GM12878 (cell line): ENCODE results near the gene LCE1F. TPM values are rescaled to one million over a fixed set of nuclear protein-coding genes. Genes with fewer than 3 reads are reported as not detected.

Experiments used
- ATAC-seq: fragments of 200-7000 bp; cut with Tn5 transposase; 3 replicates; pipeline ENCODE4 v1.9.1; 2020; ENCODE audit warnings: mild to moderate bottlenecking, moderate library complexity
- BruUV-seq: library from RNA; stranded (reverse); fragments of 400-500 nt; replicated peaks from 2 replicates; lab custom pipeline; 2021; lab: Mats Ljungman, UMichigan
- CTCF ChIA-PET: fragments of 300-600 bp; sonication (Branson Sonifier 250); formaldehyde crosslinking; extraction: SDS; loops from one replicate; lab custom pipeline; 2021; ENCODE audit warnings: inconsistent platforms; lab: Yijun Ruan, JAX
- POLR2A ChIA-PET: fragments of 350-600 bp; formaldehyde crosslinking; extraction: SDS; loops from one replicate; lab custom pipeline; 2021; ENCODE audit warnings: inconsistent platforms; lab: Charles Lee
- RAD21 ChIA-PET: fragments of 300-600 bp; sonication (Branson Sonifier 250); formaldehyde crosslinking; loops from one replicate; lab custom pipeline; 2023; ENCODE audit warnings: antibody characterized with exemption; ENCODE audit not compliant: unreplicated experiment; lab: Charles Lee
- SMC1A ChIA-PET: fragments of 300-600 bp; sonication (Branson Sonifier 250); formaldehyde crosslinking; loops from one replicate; lab custom pipeline; 2023; ENCODE audit not compliant: unreplicated experiment, uncharacterized antibody; lab: Charles Lee
- DNase-seq: peaks from one replicate; pipeline ENCODE4 v3.0.0-alpha.2; 2011; ENCODE audit warnings: low read depth, low spot score
- FAIRE-seq: peaks from 3 replicates; lab custom pipeline; 2011; peaks lifted over from hg19 to GRCh38; lab: Jason Lieb, UNC
- H2AFZ ChIP-seq: 2 replicates; pipeline ENCODE4 v1.6.0; 2011; ENCODE audit warnings: low read depth, low read length, control low read depth; ENCODE audit not compliant: control insufficient read depth
- H3K27ac ChIP-seq: 2 replicates; pipeline ENCODE4 v1.5.1; 2011; ENCODE audit warnings: control low read depth; ENCODE audit not compliant: control insufficient read depth, insufficient read depth
- H3K27me3 ChIP-seq, 2 experiments: replicated peaks in 1 of 2; 2 replicates each; pipeline versions ENCODE4 v1.6.0 to v1.6.1; 2011; ENCODE audit warnings: low read length in 1 of 2; ENCODE audit not compliant: control insufficient read depth in 2 of 2, insufficient read depth in 2 of 2
- H3K36me3 ChIP-seq, 2 experiments: 2 replicates each; pipeline ENCODE4 v1.5.1; 2011; ENCODE audit warnings: low read length in 1 of 2; ENCODE audit not compliant: control insufficient read depth in 2 of 2, insufficient read depth in 2 of 2
- H3K4me1 ChIP-seq: 2 replicates; pipeline ENCODE4 v1.6.1; 2011; ENCODE audit warnings: mild to moderate bottlenecking, low read length, moderate library complexity, mixed read lengths; ENCODE audit not compliant: control insufficient read depth, insufficient read depth
- H3K4me2 ChIP-seq: 2 replicates; pipeline ENCODE4 v1.6.0; 2011; ENCODE audit warnings: control low read depth; ENCODE audit not compliant: control insufficient read depth, insufficient read depth
- H3K4me3 ChIP-seq: fragments of 200-600 bp; sonication (generic); 2 replicates; pipeline ENCODE4 v1.5.1; 2016
- H3K79me2 ChIP-seq: 2 replicates; pipeline ENCODE4 v1.6.0; 2011; ENCODE audit warnings: low read length; ENCODE audit not compliant: control insufficient read depth, insufficient read depth
- H3K9ac ChIP-seq: 2 replicates; pipeline ENCODE4 v1.8.0; 2011; ENCODE audit warnings: low read length, control low read depth, mixed read lengths; ENCODE audit not compliant: control insufficient read depth, insufficient read depth
- H3K9me3 ChIP-seq: replicated peaks from 3 replicates; pipeline ENCODE4 v1.5.1; 2011; ENCODE audit warnings: mild to moderate bottlenecking, low read length; ENCODE audit not compliant: control insufficient read depth, insufficient read depth
- H4K20me1 ChIP-seq: 2 replicates; pipeline ENCODE4 v1.6.0; 2011; ENCODE audit not compliant: control insufficient read depth, insufficient read depth
- BRCA1 ChIP-seq: IDR thresholded peaks from 2 replicates; pipeline ENCODE4 v1.6.1; 2011; ENCODE audit warnings: low read depth, low read length, improper control_type of control experiment
- CBFB ChIP-seq: IDR thresholded peaks from 2 replicates; pipeline ENCODE4 v1.6.1; 2016; ENCODE audit warnings: antibody characterized with exemption, low read depth
- CTCF ChIP-seq, 3 experiments: IDR thresholded peaks in 2 of 3; conservative IDR thresholded peaks in 1 of 3; 2 replicates each; pipeline ENCODE4 v1.5.1; 2011; ENCODE audit warnings: low read depth in 3 of 3, low read length in 3 of 3, mild to moderate bottlenecking in 3 of 3, control low read depth in 2 of 3, moderate library complexity in 2 of 3, inconsistent platforms in 1 of 3, mixed read lengths in 1 of 3; ENCODE audit not compliant: control insufficient read depth in 2 of 3, insufficient read depth in 1 of 3; ENCODE audit errors: extremely low read depth in 1 of 3
- HDAC6 ChIP-seq: fragments of 200-600 bp; sonication (generic); IDR thresholded peaks from one replicate; pipeline ENCODE4 v1.8.0; 2017; ENCODE audit warnings: antibody characterized with exemption; ENCODE audit not compliant: unreplicated experiment
- RAD21 ChIP-seq: IDR thresholded peaks from 2 replicates; pipeline ENCODE4 v1.6.1; 2011; ENCODE audit warnings: mild to moderate bottlenecking, low read depth, low read length, moderate library complexity; ENCODE audit not compliant: insufficient read depth
- WGBS: methylation state at CpG from one replicate; pipeline ENCODE4 v1.1.6; 2016; ENCODE audit warnings: low lambda C conversion rate; ENCODE audit not compliant: insufficient replicate concordance, insufficient coverage; ENCODE audit errors: missing lambda C conversion rate; 5-methylcytosine and 5-hydroxymethylcytosine counted together
- in situ Hi-C: fragments of 300-500 bp; cut with MboI; formaldehyde crosslinking; loops from 9 replicates; pipeline ENCODE4 v1.14.3; 2018; ENCODE audit warnings: mixed read lengths
- intact Hi-C: fragments of 100-400 bp; cut with micrococcal nuclease; formaldehyde crosslinking; loops from one replicate; pipeline ENCODE4 v1.14.2; 2022; ENCODE audit not compliant: unreplicated experiment
- polyA plus RNA-seq, 11 experiments: library from polyadenylated mRNA; depleted of rRNA in 4 of 11; unstranded in 6 of 11; stranded (reverse) in 5 of 11; fragments of >200 nt; fragmentation: Nextera tagmentation in 4 of 11; fragmentation: Illumina TruSeq in 1 of 11; extraction: Ambion mirVana in 4 of 11; extraction: Trizol in 1 of 11; gene quantifications; 1 replicate in 1 of 11; 2 replicates in 10 of 11; pipeline versions ENCODE4 v1.2.1 to v1.2.3, GENCODE V29; 2011 to 2016; ENCODE audit warnings: inconsistent platforms in 2 of 11, missing spikeins in 2 of 11, low read depth in 1 of 11
- total RNA-seq, 4 experiments: library from RNA; depleted of rRNA in 3 of 4; stranded (reverse); fragments of >200 nt in 3 of 4; fragmentation: Illumina TruSeq in 1 of 4; extraction: Trizol in 1 of 4; gene quantifications; 2 replicates each; pipeline versions ENCODE4 v1.2.1 to v1.2.3, GENCODE V29; 2013 to 2021

The LCE1F gene
- total and polyA plus RNA-seq, 10 of the 15 experiments (the other 5 are each of a cell fraction or from before 2014, with no cell fraction given) = 0.72 to 0.96 TPM; not detected in 8

- BruUV-seq = no TSS peak
- H3K4me2 ChIP-seq = no peak overlapping the region
- H4K20me1 ChIP-seq = no peaks in the 10 kb centered on the region
- no peak overlapping the region for H2AFZ ChIP-seq
- TF ChIP-seq HDAC6 (no peak), CBFB (no peak)
- H3K27ac ChIP-seq = no peak overlapping the region
- DNase-seq (no peak), FAIRE-seq (no peak), ATAC-seq (no peak)
- H3K4me1 ChIP-seq = no peaks in the 10 kb centered on the region
- H3K79me2 ChIP-seq = no peaks in the 10 kb centered on the region
- in situ Hi-C loops = no loop called here
- no peaks in the 10 kb centered on the region for H3K9me3 ChIP-seq
- H3K36me3 ChIP-seq = no peaks in the 10 kb centered on the region
- RAD21 ChIA-PET = no interaction called here
- POLR2A ChIA-PET = no interaction called here
- intact Hi-C loops = no loop called here
- SMC1A ChIA-PET = interaction anchor here (1.3 kb wide), 1 partner anchor 150 kb away, joined by 3 read pairs; no protein-coding TSS in a partner anchor
- CTCF ChIA-PET = interaction anchor here (1.3 kb wide), 1 partner anchor 26 kb away, joined by 4 read pairs; no protein-coding TSS in a partner anchor
- 51% methylated on average over 11 of the region's 11 CpGs for WGBS
- peaks cover 0 to 8% of the 10 kb centered on the region in 2 experiments for H3K27me3 ChIP-seq
- no peak overlapping the region for H3K9ac ChIP-seq
- no peak overlapping the region for H3K4me3 ChIP-seq
Measured at GRCh38 chr1:152776361-152776760, 1.4 kb downstream of the LCE1F start.

GRCh38 chr1:152777510-152778137 is 2.7 kb downstream of the LCE1F start:
- no TSS peak for BruUV-seq
- FAIRE-seq (no peak), DNase-seq (no peak), ATAC-seq (no peak)
- 0 out of 2 replicates have a peak, but pooled peaks have one; percentile 3 for TF ChIP-seq RAD21
- no peak for TF ChIP-seq BRCA1
- peak; percentile 26 to 51 (median 30); a peak in 4 of 6 replicates for TF ChIP-seq CTCF (IDR thresholded peaks at IDR 0.05 in 2 of 3, conservative IDR thresholded peaks at IDR 0.05 in 1 of 3; ENCODE audit: control insufficient read depth in 2 of 3, extremely low read depth in 1 of 3, insufficient read depth in 1 of 3, low read depth in 3 of 3, low read length in 3 of 3)
- no peak overlapping the region for H3K9ac ChIP-seq
- no peaks in the 10 kb centered on the region for H3K4me1 ChIP-seq
- H3K27me3 ChIP-seq = peaks cover 0 to 8% of the 10 kb centered on the region in 2 experiments
- no peaks in the 10 kb centered on the region for H3K9me3 ChIP-seq
- intact Hi-C loops = no loop called here
- 25% methylated on average over 4 of the region's 4 CpGs for WGBS
- ChIA-PET RAD21 (no interaction called here), CTCF (interaction anchor here (0.6 to 1.3 kb wide), 6 partner anchors 10 to 726 kb away, joined by 3 to 4 read pairs (median 4); no protein-coding TSS in a partner anchor), POLR2A (no interaction called here), SMC1A (no interaction called here)
- no peak overlapping the region for H2AFZ ChIP-seq
- in situ Hi-C loops = no loop called here
- no peaks in the 10 kb centered on the region for H4K20me1 ChIP-seq
- H3K4me3 ChIP-seq = no peak overlapping the region
- no peaks in the 10 kb centered on the region for H3K79me2 ChIP-seq
- H3K27ac ChIP-seq = no peak overlapping the region
- H3K36me3 ChIP-seq = no peaks in the 10 kb centered on the region
- H3K4me2 ChIP-seq = no peak overlapping the region
